ENCODE results near the gene AADACL4. TPM values are rescaled to one million over a fixed set of nuclear protein-coding genes. Genes with fewer than 3 reads are reported as not detected.
"Not testable (repeated sequence)": the region's sequence is repeated elsewhere in the genome, so short reads cannot be mapped to it uniquely, and the experiment has no call there.

Gene AADACL4
- total RNA-seq, 1 donor from 2014 or later = not detected

GRCh38 chr1:12645401-12645800 lies 1.5 kb downstream of the AADACL4 start:
- ATAC-seq; DNase-seq (ENCODE audit: low spot score); intact Hi-C loops (cut with DNase I): not testable (repeated sequence)

DNA sequence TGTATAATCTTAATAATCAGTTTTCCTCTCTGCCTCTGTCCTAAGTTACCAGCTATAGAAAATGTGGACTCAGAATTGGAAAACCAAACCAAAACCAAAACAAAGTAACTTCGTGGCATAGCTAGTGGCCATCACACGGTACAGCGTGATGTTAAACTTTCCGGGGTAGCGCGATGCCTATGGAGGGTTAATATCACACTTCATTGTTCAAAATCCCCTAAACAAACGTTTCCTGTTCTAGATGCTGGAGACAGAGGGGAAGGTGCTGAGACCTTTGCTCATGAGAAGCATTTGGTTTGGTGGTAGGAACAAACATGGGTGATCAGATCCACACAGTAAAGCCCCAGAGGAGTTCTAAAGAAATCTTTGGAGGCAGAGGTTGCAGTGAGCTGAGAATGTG lies 4.9 kb downstream of the AADACL4 start:
- no peak for ATAC-seq
- intact Hi-C loops (cut with DNase I) = no loop called here
- DNase-seq (ENCODE audit: low spot score) = no peak

DNA sequence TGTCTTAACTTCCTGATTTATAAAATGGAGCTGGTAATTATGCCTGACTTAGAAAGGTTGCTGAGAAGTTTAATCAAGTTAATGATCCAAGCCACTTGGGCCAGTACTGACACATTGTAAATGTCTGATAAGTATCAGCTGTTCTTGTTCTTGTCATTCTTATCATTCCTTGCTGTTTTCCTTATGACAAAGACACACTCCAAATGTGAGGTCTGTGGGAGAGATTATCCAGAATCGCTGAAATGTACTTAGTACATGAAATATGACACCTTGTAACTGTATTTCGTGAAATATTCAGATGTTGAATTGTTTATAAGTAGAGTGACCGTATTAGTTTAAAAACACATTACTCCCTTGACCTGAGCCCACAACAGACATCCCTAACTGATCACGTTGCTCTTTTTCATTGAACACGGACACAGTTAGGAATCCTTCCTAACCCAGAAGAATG lies 6.1 kb downstream of the AADACL4 start:
- DNase-seq (ENCODE audit: low spot score) (no peak), ATAC-seq (no peak)
- intact Hi-C loops (cut with DNase I) = no loop called here

DNA sequence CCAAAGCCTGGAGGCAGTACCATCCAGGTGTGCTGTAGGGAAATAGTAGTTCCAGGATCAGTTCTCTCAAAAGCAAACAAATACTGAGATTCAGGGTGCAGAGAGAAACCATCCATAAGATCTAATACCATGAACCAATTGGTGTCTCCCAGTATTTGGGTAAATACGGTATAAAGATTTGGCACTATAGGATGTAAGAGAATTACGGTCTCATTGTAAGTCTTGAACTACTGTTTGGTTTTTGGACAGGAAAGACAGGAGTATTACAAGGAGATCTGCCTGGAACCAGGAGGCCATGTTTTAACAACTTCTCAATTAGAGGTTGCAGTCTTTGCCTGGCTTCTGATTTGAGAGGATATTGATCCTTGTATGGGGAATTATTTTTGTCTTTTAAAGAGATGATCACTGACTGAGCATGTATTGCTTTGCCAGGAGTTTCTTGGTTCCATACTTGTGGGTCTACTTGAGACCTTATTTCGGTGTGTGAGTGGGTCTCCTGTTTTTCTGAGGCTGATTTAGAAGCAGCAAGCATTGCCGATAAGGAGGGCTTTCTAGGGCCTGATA lies 10.2 kb downstream of the AADACL4 start:
- ATAC-seq = no peak
- intact Hi-C loops (cut with DNase I) = no loop called here
- no peak for DNase-seq (ENCODE audit: low spot score)

DNA sequence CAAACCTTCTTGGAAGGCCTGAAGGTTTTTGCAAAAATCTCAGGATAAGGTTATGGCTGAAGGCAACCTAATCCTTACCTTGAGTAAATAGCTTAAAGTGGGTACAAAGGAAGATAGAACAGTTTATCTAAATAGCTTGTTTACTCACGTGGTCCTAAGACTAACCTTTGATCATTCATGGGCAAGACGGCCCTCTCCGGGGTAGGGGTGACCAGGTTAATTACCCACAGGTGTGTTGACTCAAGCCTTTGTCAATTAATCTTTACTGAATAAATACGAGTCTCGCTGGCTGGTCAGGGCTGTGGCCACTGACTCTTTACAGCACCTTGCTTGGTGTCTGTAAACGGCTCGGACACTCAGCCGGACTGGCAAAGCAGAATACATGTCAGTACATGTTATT lies 10.8 kb downstream of the AADACL4 start:
- intact Hi-C loops (cut with DNase I) = loop anchor here (5.0 kb wide), 1 partner anchor 342 kb away; no protein-coding TSS in a partner anchor
- DNase-seq (ENCODE audit: low spot score) = no peak
- no peak for ATAC-seq

DNA sequence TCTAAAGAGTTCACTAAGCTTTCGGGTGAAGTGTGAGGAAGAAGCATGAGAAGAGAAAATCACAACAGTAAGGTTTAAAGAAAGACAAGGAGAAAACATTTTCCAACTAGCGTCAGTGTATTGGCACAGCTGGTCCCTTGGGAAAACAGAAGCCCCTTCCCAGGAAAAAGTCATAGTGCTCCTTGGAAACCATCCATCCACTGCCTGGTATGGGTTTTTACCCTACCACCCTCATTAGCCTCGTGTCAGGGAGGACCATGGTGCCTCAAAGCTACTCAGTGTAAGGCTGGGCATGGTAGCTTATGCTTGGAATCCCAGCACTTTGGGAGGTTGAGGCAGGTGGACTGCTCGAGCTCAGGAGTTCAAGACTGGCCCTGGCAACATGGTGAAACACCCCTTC lies 12.7 kb downstream of the AADACL4 start:
- intact Hi-C loops (cut with DNase I) = loop anchor here (5.0 kb wide), 1 partner anchor 344 kb away; no protein-coding TSS in a partner anchor
- no peak for DNase-seq (ENCODE audit: low spot score)
- ATAC-seq = no peak

DNA sequence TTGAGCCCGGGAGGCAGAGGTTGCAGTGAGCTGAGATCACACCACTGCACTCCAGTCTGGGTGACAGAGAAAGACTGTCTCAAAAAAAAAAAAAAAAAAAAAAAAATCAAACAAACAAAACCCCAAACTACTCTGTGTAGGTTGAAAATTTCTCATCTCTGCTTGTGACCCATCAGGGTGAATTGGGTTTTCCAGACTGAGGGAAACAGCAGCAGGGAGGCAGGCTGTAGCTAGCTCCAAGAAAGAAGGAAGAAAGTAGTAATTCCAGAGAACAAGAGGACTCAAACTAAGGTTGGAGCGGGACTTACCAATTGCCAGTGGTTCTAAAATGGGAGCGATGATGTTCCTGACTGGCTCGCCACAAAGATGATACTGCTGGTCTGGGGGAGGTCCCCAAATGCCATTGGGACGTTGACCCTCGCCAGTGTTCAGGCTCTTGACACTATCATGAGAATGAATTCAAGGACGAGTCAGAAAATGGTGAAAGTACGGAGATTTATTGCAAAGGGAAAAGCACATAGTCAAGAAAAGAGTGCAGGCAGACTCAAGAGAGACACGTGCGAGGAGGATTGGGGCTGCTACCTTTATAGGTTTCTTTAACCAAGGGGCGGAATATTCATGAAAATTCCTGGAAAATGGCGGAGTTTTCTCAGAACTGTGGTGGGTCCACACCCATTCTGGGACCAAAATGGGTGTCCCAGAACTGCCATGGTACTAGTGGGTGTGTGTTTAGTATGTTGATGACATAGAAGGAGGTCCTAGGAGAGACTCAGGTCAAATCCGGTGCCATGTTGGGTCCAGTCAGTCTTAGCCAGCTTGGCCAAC lies 13.4 kb downstream of the AADACL4 start:
- no peak for DNase-seq (ENCODE audit: low spot score)
- intact Hi-C loops (cut with DNase I) = loop anchor here (5.0 kb wide), 1 partner anchor 345 kb away; no protein-coding TSS in a partner anchor
- no peak for ATAC-seq

- intact Hi-C loops (cut with DNase I) = loop anchor here (5.0 kb wide), 1 partner anchor 346 kb away; no protein-coding TSS in a partner anchor
- DNase-seq (ENCODE audit: low spot score); ATAC-seq: not testable (repeated sequence)
Measured at GRCh38 chr1:12657885-12658512, 14.1 kb downstream of the AADACL4 start.

GRCh38 chr1:12658531-12659453 lies 14.9 kb downstream of the AADACL4 start:
- ATAC-seq (peak; percentile 92), DNase-seq (ENCODE audit: low spot score) (peak; percentile 88)
- intact Hi-C loops (cut with DNase I) = loop anchor here (5.0 kb wide), 1 partner anchor 346 kb away; no protein-coding TSS in a partner anchor

GRCh38 chr1:12661606-12662219 lies 17.8 kb downstream of the AADACL4 start:
- intact Hi-C loops (cut with DNase I) = no loop called here
- no peak for DNase-seq (ENCODE audit: low spot score)
- ATAC-seq = no peak

DNA sequence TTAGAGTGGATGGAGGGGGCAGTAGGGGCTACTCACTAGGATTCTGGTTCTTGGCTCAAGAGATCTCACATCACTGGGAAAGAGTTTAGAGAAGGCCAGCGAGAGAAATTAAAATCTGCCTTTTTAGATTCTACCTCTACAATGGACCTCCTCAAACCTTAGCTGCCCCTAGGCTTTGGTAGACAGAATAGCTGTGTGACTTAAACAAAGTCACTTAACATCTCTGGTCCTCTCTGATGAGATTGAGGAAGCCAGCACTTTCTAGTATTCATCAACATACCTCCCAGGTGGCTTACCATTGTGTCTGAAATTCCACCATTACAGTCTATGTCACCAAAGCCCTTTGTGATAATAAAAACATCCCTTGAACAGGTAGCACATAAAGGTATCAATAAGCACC lies 18.7 kb downstream of the AADACL4 start:
- DNase-seq (ENCODE audit: low spot score) (no peak), ATAC-seq (no peak)
- intact Hi-C loops (cut with DNase I) = no loop called here

DNA sequence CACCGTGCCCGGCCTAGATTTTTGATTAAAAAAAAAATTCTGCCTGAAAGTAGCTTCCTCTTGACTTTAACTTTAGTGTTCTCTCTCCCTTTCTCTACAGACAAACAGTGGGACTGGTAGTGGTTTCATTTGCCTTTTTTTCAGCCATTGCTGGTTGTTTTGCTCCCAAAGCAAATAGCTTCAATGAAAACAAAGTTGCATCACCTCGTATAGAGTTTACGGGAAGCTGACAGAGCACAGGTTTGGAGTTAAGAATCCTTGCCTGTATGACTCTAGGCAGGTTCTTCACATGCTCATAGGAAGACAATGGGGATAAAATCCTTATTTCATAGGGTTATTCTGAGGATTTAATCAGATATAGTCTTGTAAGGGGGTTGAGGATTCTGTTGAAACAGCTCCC lies 21.6 kb downstream of the AADACL4 start:
- ATAC-seq (no peak), DNase-seq (ENCODE audit: low spot score) (no peak)
- intact Hi-C loops (cut with DNase I) = no loop called here

- no peak for ATAC-seq
- intact Hi-C loops (cut with DNase I) = no loop called here
- DNase-seq (ENCODE audit: low spot score) = no peak
Measured at GRCh38 chr1:12666141-12666735, 22.4 kb downstream of the AADACL4 start.

GRCh38 chr1:12669529-12670068 lies 25.7 kb downstream of the AADACL4 start:
- no peak for DNase-seq (ENCODE audit: low spot score)
- no peak for ATAC-seq
- intact Hi-C loops (cut with DNase I) = no loop called here

GRCh38 chr1:12674358-12674757 lies 30.5 kb downstream of the AADACL4 start:
- DNase-seq (ENCODE audit: low spot score) (no peak), ATAC-seq (no peak)
- intact Hi-C loops (cut with DNase I) = no loop called here

- intact Hi-C loops (cut with DNase I); DNase-seq (ENCODE audit: low spot score); ATAC-seq: not testable (repeated sequence)
Measured at GRCh38 chr1:12676122-12676521, 32.2 kb downstream of the AADACL4 start.

DNA sequence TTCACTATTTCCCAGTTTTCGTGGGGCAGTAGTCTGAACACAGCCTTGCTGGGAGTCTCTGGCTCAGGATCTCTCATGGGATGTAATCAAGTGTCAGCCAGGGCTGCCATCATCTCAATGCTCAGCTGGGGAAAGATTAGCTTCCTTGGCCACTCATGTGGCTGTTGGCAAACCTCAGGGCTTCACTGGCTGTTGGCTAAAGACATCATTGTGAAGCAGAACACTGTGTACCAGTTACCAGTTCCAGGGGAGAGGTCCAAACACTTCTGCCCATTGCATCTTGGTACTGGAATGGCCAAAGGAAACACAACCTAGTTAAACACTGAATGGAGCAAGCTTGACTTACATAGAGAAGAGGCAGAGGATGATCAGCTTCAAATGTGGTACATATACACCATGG lies 33.7 kb downstream of the AADACL4 start:
- ATAC-seq (peak; percentile 38), DNase-seq (ENCODE audit: low spot score) (no peak)
- intact Hi-C loops (cut with DNase I) = no loop called here

GRCh38 chr1:12678350-12678749 lies 34.5 kb downstream of the AADACL4 start:
- intact Hi-C loops (cut with DNase I) = no loop called here
- peak; percentile 22 for ATAC-seq
- no peak for DNase-seq (ENCODE audit: low spot score)
